HT1080 (cell line): ENCODE measurements around the gene LRRC8A. TPM values are rescaled to one million over a fixed set of nuclear protein-coding genes. Genes with fewer than 3 reads are reported as not detected.
"Not testable (repeated sequence)": the region's sequence is repeated elsewhere in the genome, so short reads cannot be mapped to it uniquely, and the experiment has no call there.

ENCODE experiments used
- DNase-seq: peaks from one replicate; pipeline ENCODE4 v3.0.0-alpha.2; 2015; ENCODE audit warnings: low read depth
- total RNA-seq: library from RNA; depleted of rRNA; stranded (reverse); fragments of >200 nt; shearing (Covaris generic); gene quantifications from 2 replicates; pipeline ENCODE4 v1.2.3, GENCODE V29; 2014; rRNA removed

The LRRC8A gene
- total RNA-seq, 1 experiment from 2014 or later = 71.5 TPM

- peak; percentile 85 for DNase-seq
Observed at GRCh38 chr9:128947527-128948301, 65.8 kb downstream of the LRRC8A start, which contains the start of the genes DOLK and NUP188. DOLK (minus strand) TSS chr9:128947603; CDS start chr9:128947303, 300 bp downstream. NUP188 (plus strand) TSS chr9:128947699; CDS start chr9:128947720, 21 bp downstream.

DNA sequence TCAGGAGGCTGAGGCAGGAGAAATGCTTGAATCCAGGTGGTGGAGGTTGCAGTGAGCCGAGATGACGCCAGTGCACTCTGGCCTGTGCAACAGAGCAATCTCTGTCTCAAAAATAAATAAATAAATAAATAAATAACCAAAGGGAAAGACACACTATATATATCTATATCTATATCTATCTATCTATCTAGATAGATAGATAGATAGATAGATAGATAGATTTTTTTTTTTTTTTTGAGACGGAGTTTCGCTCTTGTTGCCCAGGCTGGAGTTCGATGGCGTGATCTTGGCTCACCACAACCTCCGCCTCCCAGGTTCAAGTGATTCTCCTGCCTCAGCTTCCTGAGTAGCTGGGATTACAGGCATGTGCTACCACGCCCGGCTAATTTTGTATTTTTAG is 79.5 kb downstream of the LRRC8A start:
- DNase-seq = not testable (repeated sequence)

Other genes with a start within 250 kb of the LRRC8A start
- 134 and 149 TPM in 2 replicates for gene DYNC2I2, start 225.3 kb upstream of the LRRC8A start, total RNA-seq
- gene SET, start 192.9 kb upstream of the LRRC8A start, total RNA-seq = 595 and 720 TPM in 2 replicates
- gene PKN3, start 179.6 kb upstream of the LRRC8A start, total RNA-seq = 4.8 TPM in 2 replicates
- gene ZDHHC12, start 158.0 kb upstream of the LRRC8A start, total RNA-seq = 61.1 and 88.3 TPM in 2 replicates
- 6.6 and 12.3 TPM in 2 replicates for gene ZER1, start 110.2 kb upstream of the LRRC8A start, total RNA-seq
- 19.2 and 23.9 TPM in 2 replicates for gene TBC1D13, start 94.9 kb upstream of the LRRC8A start, total RNA-seq
- gene ENDOG, start 63.6 kb upstream of the LRRC8A start, total RNA-seq = 22.0 and 29.3 TPM in 2 replicates
- 32.2 and 36.0 TPM in 2 replicates for gene SPOUT1, start 52.3 kb upstream of the LRRC8A start, total RNA-seq
- gene KYAT1, start 183 bp upstream of the LRRC8A start, total RNA-seq = 7.7 and 8.6 TPM in 2 replicates
- gene PHYHD1, start 38.8 kb downstream of the LRRC8A start, total RNA-seq = 0.16 TPM in 1 of 2 replicates, not detected in the other
- 23.4 and 29.1 TPM in 2 replicates for gene DOLK, start 65.5 kb downstream of the LRRC8A start, total RNA-seq
- 51.8 and 63.6 TPM in 2 replicates for gene NUP188, start 65.6 kb downstream of the LRRC8A start, total RNA-seq
- 46.6 and 48.5 TPM in 2 replicates for gene SH3GLB2, start 146.2 kb downstream of the LRRC8A start, total RNA-seq
- 12.8 and 13.7 TPM in 2 replicates for gene MIGA2, start 154.5 kb downstream of the LRRC8A start, total RNA-seq
- 20.5 and 23.8 TPM in 2 replicates for gene DOLPP1, start 199.0 kb downstream of the LRRC8A start, total RNA-seq
- 13.4 and 18.4 TPM in 2 replicates for gene CRAT, start 228.7 kb downstream of the LRRC8A start, total RNA-seq
- 167 and 214 TPM in 2 replicates for gene PTPA, start 229.3 kb downstream of the LRRC8A start, total RNA-seq